GM23338 (cell line): ENCODE data around the gene UBE2S. TPM values are rescaled to one million over a fixed set of nuclear protein-coding genes. Genes with fewer than 3 reads are reported as not detected.

Source experiments
- ATAC-seq: fragments of 200-7000 bp; cut with Tn5 transposase; 3 replicates; pipeline ENCODE4 v1.9.1; 2020
- DNase-seq: peaks from one replicate; pipeline ENCODE4 v3.0.0-alpha.2; 2015; ENCODE audit warnings: low spot score
- H2AFZ ChIP-seq: fragments of 200-600 bp; sonication (generic); 2 replicates; pipeline ENCODE4 v1.8.0; 2016; ENCODE audit warnings: antibody characterized with exemption, mild to moderate bottlenecking, moderate library complexity
- H3F3A ChIP-seq: fragments of 200-600 bp; sonication (generic); replicated peaks from 2 replicates; pipeline ENCODE4 v1.8.0; 2017; ENCODE audit warnings: antibody characterized with exemption, mixed run types, low read depth
- H3K27ac ChIP-seq: fragments of 200-600 bp; sonication (generic); 2 replicates; pipeline ENCODE4 v1.6.1; 2016; ENCODE audit warnings: low read depth
- H3K27me3 ChIP-seq: fragments of 200-600 bp; sonication (generic); 2 replicates; pipeline ENCODE4 v1.8.0; 2016; ENCODE audit warnings: mild to moderate bottlenecking, mixed run types, moderate library complexity; ENCODE audit not compliant: insufficient read depth
- H3K36me3 ChIP-seq: fragments of 200-600 bp; sonication (generic); 2 replicates; pipeline ENCODE4 v1.8.0; 2016; ENCODE audit warnings: mild to moderate bottlenecking; ENCODE audit not compliant: insufficient read depth
- H3K4me1 ChIP-seq: fragments of 200-600 bp; sonication (generic); 2 replicates; pipeline ENCODE4 v1.8.0; 2016; ENCODE audit warnings: mild to moderate bottlenecking, moderate library complexity; ENCODE audit not compliant: insufficient read depth
- H3K4me2 ChIP-seq: fragments of 200-600 bp; sonication (generic); 2 replicates; pipeline ENCODE4 v1.7.1; 2017; ENCODE audit warnings: mixed run types
- H3K4me3 ChIP-seq: fragments of 200-600 bp; sonication (generic); 2 replicates; pipeline ENCODE4 v1.6.1; 2016; ENCODE audit warnings: mixed run types
- H3K79me2 ChIP-seq: fragments of 200-600 bp; sonication (generic); replicated peaks from 2 replicates; pipeline ENCODE4 v1.8.0; 2017; ENCODE audit warnings: mild to moderate bottlenecking; ENCODE audit not compliant: insufficient read depth
- H3K9me2 ChIP-seq: fragments of 200-600 bp; sonication (generic); 2 replicates; pipeline ENCODE4 v1.8.0; 2017; ENCODE audit not compliant: insufficient read depth
- H4K20me1 ChIP-seq: fragments of 200-600 bp; sonication (generic); replicated peaks from 2 replicates; pipeline ENCODE4 v1.8.0; 2017; ENCODE audit warnings: mild to moderate bottlenecking; ENCODE audit not compliant: insufficient read depth
- H3K27ac Mint-ChIP-seq: 2 replicates; pipeline ENCODE4 v1.8.0; 2020; ENCODE audit warnings: inconsistent platforms, mild to moderate bottlenecking, moderate library complexity, mixed read lengths
- H3K27me3 Mint-ChIP-seq: 3 replicates; pipeline ENCODE4 v1.8.0; 2022; ENCODE audit warnings: low read depth, mild to moderate bottlenecking, moderate library complexity, mixed read lengths, inconsistent platforms; ENCODE audit not compliant: insufficient read depth, poor library complexity
- H3K36me3 Mint-ChIP-seq: 3 replicates; pipeline ENCODE4 v1.8.0; 2021; ENCODE audit warnings: low read depth, mild to moderate bottlenecking, inconsistent platforms, moderate library complexity, mixed read lengths
- H3K4me1 Mint-ChIP-seq: 3 replicates; pipeline ENCODE4 v1.8.0; 2020; ENCODE audit warnings: mild to moderate bottlenecking, inconsistent platforms, mixed read lengths
- H3K4me3 Mint-ChIP-seq: 3 replicates; pipeline ENCODE4 v1.8.0; 2021; ENCODE audit warnings: moderate library complexity, mild to moderate bottlenecking, inconsistent platforms, mixed read lengths
- H3K9me3 Mint-ChIP-seq: 3 replicates; pipeline ENCODE4 v1.8.0; 2020; ENCODE audit warnings: moderate library complexity, mild to moderate bottlenecking, inconsistent platforms, mixed read lengths
- CREB1 ChIP-seq: fragments of 250-450 bp; sonication (Bioruptor Pico); IDR thresholded peaks from 2 replicates; pipeline ENCODE4 v1.5.0; 2020; ENCODE audit warnings: low read depth, mild to moderate bottlenecking, moderate library complexity
- ETS1 ChIP-seq: IDR thresholded peaks from 2 replicates; pipeline ENCODE4 v1.6.1; 2016; ENCODE audit warnings: antibody characterized with exemption
- NANOG ChIP-seq: IDR thresholded peaks from 2 replicates; pipeline ENCODE4 v1.6.1; 2016; ENCODE audit warnings: antibody characterized with exemption, borderline replicate concordance
- POLR2AphosphoS5 ChIP-seq: IDR thresholded peaks from 2 replicates; pipeline ENCODE4 v1.6.1; 2016; ENCODE audit warnings: antibody characterized with exemption, low read depth
- ZNF331 ChIP-seq: fragments of 250-450 bp; sonication (Bioruptor Pico); IDR thresholded peaks from 2 replicates; pipeline ENCODE4 v1.5.0; 2020; ENCODE audit warnings: low read depth, mild to moderate bottlenecking, moderate library complexity
- polyA plus RNA-seq: library from polyadenylated mRNA; unstranded; fragments of >200 nt; fragmentation: Nextera tagmentation; extraction: Ambion mirVana; gene quantifications from 2 replicates; pipeline ENCODE4 v1.2.1, GENCODE V29; 2016
- total RNA-seq: library from RNA; depleted of rRNA; stranded (reverse); fragments of >200 nt; shearing (Covaris generic); gene quantifications from 2 replicates; pipeline ENCODE4 v1.2.3, GENCODE V29; 2014
- TF ChIP-seq, protein P1 (sequence below), 2 experiments: fragments of 200-600 bp in 1 of 2; sonication (generic) in 1 of 2; conservative IDR thresholded peaks; 2 replicates each; pipeline versions ENCODE4 v1.5.1 to v1.6.1; 2016 to 2017; ENCODE audit warnings: antibody characterized with exemption in 2 of 2, low read depth in 2 of 2, mild to moderate bottlenecking in 2 of 2, moderate library complexity in 1 of 2
- TF ChIP-seq, protein P2 (sequence below): IDR thresholded peaks from one replicate; pipeline ENCODE4 v1.6.1; 2018; ENCODE audit warnings: antibody characterized with exemption; ENCODE audit not compliant: unreplicated experiment

UBE2S gene
- total and polyA plus RNA-seq, 2 experiments from 2014 or later, result 363 to 533 TPM

DNA sequence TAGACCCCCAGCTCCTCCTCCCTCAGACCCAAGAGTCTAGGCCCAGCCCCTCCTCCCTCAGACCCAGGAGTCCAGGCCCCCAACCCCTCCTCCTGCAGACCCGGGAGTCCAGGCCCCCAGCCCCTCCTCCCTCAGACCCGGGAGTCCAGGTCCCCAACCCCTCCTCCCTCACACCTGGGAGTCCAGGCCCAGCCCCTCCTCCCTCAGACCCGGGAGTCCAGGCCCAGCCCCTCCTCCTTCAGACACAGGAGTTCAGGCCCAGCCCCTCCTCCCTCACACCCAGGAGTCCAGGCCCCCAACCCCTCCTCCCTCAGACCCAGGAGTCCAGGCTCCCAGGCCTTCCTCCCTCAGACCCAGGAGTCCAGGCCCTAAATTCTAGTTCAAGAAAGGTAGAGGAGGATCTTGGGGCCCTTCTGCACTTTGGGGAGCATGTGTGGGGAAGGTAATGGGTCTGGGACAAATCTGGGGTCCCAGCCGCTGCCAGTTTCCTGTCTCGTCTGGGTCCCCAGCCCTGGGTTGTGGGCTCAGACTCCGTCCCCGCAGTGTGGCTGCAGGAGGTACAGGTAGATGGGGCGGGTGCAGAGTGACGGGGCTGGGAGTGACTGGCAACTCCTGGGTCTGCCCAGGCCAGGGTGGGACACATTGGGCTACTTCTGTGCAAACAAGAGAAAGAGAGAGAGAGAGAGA, 34.1 kb downstream of the UBE2S start (continued):
- TF ChIP-seq, protein P1, sequence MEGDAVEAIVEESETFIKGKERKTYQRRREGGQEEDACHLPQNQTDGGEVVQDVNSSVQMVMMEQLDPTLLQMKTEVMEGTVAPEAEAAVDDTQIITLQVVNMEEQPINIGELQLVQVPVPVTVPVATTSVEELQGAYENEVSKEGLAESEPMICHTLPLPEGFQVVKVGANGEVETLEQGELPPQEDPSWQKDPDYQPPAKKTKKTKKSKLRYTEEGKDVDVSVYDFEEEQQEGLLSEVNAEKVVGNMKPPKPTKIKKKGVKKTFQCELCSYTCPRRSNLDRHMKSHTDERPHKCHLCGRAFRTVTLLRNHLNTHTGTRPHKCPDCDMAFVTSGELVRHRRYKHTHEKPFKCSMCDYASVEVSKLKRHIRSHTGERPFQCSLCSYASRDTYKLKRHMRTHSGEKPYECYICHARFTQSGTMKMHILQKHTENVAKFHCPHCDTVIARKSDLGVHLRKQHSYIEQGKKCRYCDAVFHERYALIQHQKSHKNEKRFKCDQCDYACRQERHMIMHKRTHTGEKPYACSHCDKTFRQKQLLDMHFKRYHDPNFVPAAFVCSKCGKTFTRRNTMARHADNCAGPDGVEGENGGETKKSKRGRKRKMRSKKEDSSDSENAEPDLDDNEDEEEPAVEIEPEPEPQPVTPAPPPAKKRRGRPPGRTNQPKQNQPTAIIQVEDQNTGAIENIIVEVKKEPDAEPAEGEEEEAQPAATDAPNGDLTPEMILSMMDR (conservative IDR thresholded peaks at IDR 0.05; ENCODE audit: low read depth in 2 of 2), result no peak
- TF ChIP-seq ETS1 (no peak), CREB1 (CRISPR knock-in tag) (no peak), NANOG (no peak), ZNF331 (CRISPR knock-in tag) (no peak)

DNA sequence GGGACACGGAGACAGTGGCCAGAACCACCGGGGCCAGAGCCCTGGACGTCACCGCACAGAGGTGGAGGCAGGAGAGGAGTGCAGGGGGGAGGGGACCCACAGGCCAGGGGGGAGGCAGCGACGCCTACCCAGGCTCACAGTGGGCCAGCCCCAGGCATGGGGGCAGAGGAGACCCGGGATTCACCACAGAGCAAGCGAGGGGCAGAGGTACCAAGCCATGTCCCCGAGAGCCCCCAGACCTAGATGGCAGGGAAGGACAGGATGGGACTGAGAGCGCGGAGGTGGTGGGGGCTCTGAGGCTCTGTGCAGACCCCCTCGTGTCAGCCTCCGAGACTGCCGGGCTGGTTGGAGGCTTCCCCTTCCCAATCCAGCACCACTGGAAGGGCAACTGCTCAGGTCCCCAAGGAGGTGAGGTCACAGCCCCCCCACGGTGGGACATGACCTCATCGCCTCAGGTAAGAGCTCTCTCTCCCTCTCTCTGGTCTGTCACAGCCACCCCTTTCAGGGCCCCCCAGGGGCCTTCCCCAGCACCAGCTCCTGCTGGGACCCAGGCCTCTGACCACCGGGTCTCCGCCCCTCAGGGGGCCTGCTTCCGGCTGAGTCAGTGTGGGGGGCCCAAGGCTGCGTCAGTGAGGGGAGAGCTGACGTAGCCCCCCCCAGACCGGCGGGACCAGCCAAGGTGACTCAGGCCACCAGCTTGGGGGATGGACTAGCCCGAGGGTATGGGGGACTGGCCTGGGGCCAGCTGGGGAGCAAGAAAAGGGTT, 35.1 kb downstream of the UBE2S start:
- Histone ChIP-seq H3K27me3 (peaks cover 73% of the 10 kb centered on the region), H4K20me1 (no peaks in the 10 kb centered on the region), H2AFZ (no peak overlapping the region), H3K79me2 (no peaks in the 10 kb centered on the region), H3K4me2 (no peak overlapping the region; the same call in 1 of the 2 replicates), H3K4me3 (no peak overlapping the region), H3K9me2 (no peaks in the 10 kb centered on the region), H3F3A (0 out of 2 replicates have a peak, but pooled peaks cover 16% of the 10 kb centered on the region), H3K36me3 (no peaks in the 10 kb centered on the region), H3K27ac (no peak overlapping the region), H3K4me1 (peaks cover 44% of the 10 kb centered on the region)
- ATAC-seq (no peak), DNase-seq (no peak)
- H3K27ac Mint-ChIP-seq, result no peak overlapping the region
- no peaks in the 10 kb centered on the region; the same call in 2 of the 3 replicates for H3K36me3 Mint-ChIP-seq
- TF ChIP-seq ZNF331 (CRISPR knock-in tag) (no peak), ETS1 (no peak), POLR2AphosphoS5 (no peak)
- TF ChIP-seq, protein P2, sequence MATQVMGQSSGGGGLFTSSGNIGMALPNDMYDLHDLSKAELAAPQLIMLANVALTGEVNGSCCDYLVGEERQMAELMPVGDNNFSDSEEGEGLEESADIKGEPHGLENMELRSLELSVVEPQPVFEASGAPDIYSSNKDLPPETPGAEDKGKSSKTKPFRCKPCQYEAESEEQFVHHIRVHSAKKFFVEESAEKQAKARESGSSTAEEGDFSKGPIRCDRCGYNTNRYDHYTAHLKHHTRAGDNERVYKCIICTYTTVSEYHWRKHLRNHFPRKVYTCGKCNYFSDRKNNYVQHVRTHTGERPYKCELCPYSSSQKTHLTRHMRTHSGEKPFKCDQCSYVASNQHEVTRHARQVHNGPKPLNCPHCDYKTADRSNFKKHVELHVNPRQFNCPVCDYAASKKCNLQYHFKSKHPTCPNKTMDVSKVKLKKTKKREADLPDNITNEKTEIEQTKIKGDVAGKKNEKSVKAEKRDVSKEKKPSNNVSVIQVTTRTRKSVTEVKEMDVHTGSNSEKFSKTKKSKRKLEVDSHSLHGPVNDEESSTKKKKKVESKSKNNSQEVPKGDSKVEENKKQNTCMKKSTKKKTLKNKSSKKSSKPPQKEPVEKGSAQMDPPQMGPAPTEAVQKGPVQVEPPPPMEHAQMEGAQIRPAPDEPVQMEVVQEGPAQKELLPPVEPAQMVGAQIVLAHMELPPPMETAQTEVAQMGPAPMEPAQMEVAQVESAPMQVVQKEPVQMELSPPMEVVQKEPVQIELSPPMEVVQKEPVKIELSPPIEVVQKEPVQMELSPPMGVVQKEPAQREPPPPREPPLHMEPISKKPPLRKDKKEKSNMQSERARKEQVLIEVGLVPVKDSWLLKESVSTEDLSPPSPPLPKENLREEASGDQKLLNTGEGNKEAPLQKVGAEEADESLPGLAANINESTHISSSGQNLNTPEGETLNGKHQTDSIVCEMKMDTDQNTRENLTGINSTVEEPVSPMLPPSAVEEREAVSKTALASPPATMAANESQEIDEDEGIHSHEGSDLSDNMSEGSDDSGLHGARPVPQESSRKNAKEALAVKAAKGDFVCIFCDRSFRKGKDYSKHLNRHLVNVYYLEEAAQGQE, result no peak
- H3K4me1 Mint-ChIP-seq, result peaks cover 43% of the 10 kb centered on the region
- peak overlapping the region; percentile 3; the same call in 1 of the 3 replicates for H3K4me3 Mint-ChIP-seq
- H3K27me3 Mint-ChIP-seq, result peaks cover 58% of the 10 kb centered on the region
- no peaks in the 10 kb centered on the region; the same call in 2 of the 3 replicates for H3K9me3 Mint-ChIP-seq
